PC-3 (cell line): ENCODE data around the gene PALB2. TPM values are rescaled to one million over a fixed set of nuclear protein-coding genes. Genes with fewer than 3 reads are reported as not detected.
A peak's percentile ranks its signal among the peaks of the same experiment; 100 is the strongest.

Source experiments
- ATAC-seq: fragments of 200-7000 bp; cut with Tn5 transposase; 2 replicates; pipeline ENCODE4 v1.9.1; 2020; ENCODE audit warnings: mild to moderate bottlenecking, moderate library complexity
- Bru-seq: library from RNA; stranded (reverse); fragments of 400-500 nt; gene quantifications from one replicate; lab custom pipeline; 2021; lab: Mats Ljungman, UMichigan
- BruChase-seq, 2 experiments: library from RNA; stranded (reverse); fragments of 400-500 nt; gene quantifications; one replicate each; lab custom pipeline; 2021; lab: Mats Ljungman, UMichigan
- BruUV-seq: library from RNA; stranded (reverse); fragments of 400-500 nt; replicated peaks from 2 replicates; lab custom pipeline; 2021; lab: Mats Ljungman, UMichigan
- CTCF ChIA-PET: fragments of 300-600 bp; sonication (Branson Sonifier 250); formaldehyde crosslinking; loops from one replicate; lab custom pipeline; 2022; ENCODE audit warnings: antibody characterized with exemption; lab: Charles Lee
- POLR2A ChIA-PET: fragments of 300-600 bp; sonication (Branson Sonifier 250); formaldehyde crosslinking; loops from one replicate; lab custom pipeline; 2022; ENCODE audit warnings: antibody characterized with exemption; ENCODE audit not compliant: unreplicated experiment; lab: Charles Lee
- DNase-seq: peaks from one replicate; pipeline ENCODE4 v3.0.0-alpha.2; 2015
- H2AFZ ChIP-seq: fragments of 300-600 bp; sonication (generic); 2 replicates; pipeline ENCODE4 v1.6.0; 2016; ENCODE audit warnings: antibody characterized with exemption, low read length
- H3F3A ChIP-seq: fragments of 300-600 bp; sonication (generic); one replicate; pipeline ENCODE4 v1.6.0; 2017; ENCODE audit warnings: antibody characterized with exemption, low read length, control low read depth, mild to moderate bottlenecking; ENCODE audit not compliant: unreplicated experiment
- H3K27ac ChIP-seq: fragments of 300-600 bp; sonication (generic); 2 replicates; pipeline ENCODE4 v1.5.1; 2016; ENCODE audit warnings: mild to moderate bottlenecking, low read length
- H3K27me3 ChIP-seq: fragments of 300-600 bp; sonication (generic); 2 replicates; pipeline ENCODE4 v1.6.1; 2016; ENCODE audit warnings: low read length, mixed read lengths
- H3K36me3 ChIP-seq: fragments of 300-600 bp; sonication (generic); 2 replicates; pipeline ENCODE4 v1.6.1; 2016; ENCODE audit warnings: low read depth, mixed run types, low read length, mixed read lengths
- H3K4me1 ChIP-seq: fragments of 300-600 bp; sonication (generic); 2 replicates; pipeline ENCODE4 v1.5.1; 2016; ENCODE audit warnings: low read length; ENCODE audit not compliant: insufficient read depth
- H3K4me2 ChIP-seq: fragments of 300-600 bp; sonication (generic); 2 replicates; pipeline ENCODE4 v1.6.0; 2016; ENCODE audit warnings: low read length
- H3K4me3 ChIP-seq: fragments of 300-600 bp; sonication (generic); 2 replicates; pipeline ENCODE4 v1.5.1; 2016; ENCODE audit warnings: mild to moderate bottlenecking, low read length, mixed read lengths
- H3K79me2 ChIP-seq: fragments of 300-600 bp; sonication (generic); 2 replicates; pipeline ENCODE4 v1.6.1; 2017; ENCODE audit warnings: low read length, mixed read lengths
- H3K9ac ChIP-seq: fragments of 300-600 bp; sonication (generic); 2 replicates; pipeline ENCODE4 v1.6.0; 2016; ENCODE audit warnings: mild to moderate bottlenecking, low read length
- H3K9me2 ChIP-seq: fragments of 300-600 bp; sonication (generic); replicated peaks from 2 replicates; pipeline ENCODE4 v1.6.1; 2016; ENCODE audit warnings: mixed run types, low read length, mixed read lengths
- H3K9me3 ChIP-seq: fragments of 300-600 bp; sonication (generic); 2 replicates; pipeline ENCODE4 v1.6.1; 2016; ENCODE audit warnings: low read length, mixed read lengths
- H4K20me1 ChIP-seq: fragments of 300-600 bp; sonication (generic); 2 replicates; pipeline ENCODE4 v1.6.1; 2016; ENCODE audit warnings: low read length, mixed read lengths
- EZH2 ChIP-seq: fragments of 300-600 bp; sonication (generic); IDR thresholded peaks from one replicate; pipeline ENCODE4 v1.6.1; 2017; ENCODE audit warnings: antibody characterized with exemption, mild to moderate bottlenecking, low read length; ENCODE audit not compliant: unreplicated experiment
- EZH2phosphoT487 ChIP-seq: fragments of 300-600 bp; sonication (generic); IDR thresholded peaks from 2 replicates; pipeline ENCODE4 v1.6.1; 2018; ENCODE audit warnings: mild to moderate bottlenecking, antibody characterized with exemption, low read length, borderline replicate concordance
- intact Hi-C: fragments of 100-400 bp; cut with micrococcal nuclease; formaldehyde crosslinking; loops from 2 replicates; pipeline ENCODE4 v1.9.0; 2023
- long read RNA-seq: library from polyadenylated mRNA; unstranded; transcript quantifications from one replicate; pipeline ENCODE4 v2.0.0, GENCODE V29; 2021; ENCODE audit not compliant: unreplicated experiment
- total RNA-seq: library from RNA; depleted of rRNA; stranded (reverse); fragments of >200 nt; gene quantifications from 2 replicates; pipeline ENCODE4 v1.2.3, GENCODE V29; 2014; rRNA removed
- TF ChIP-seq, protein P1 (sequence below): fragments of 300-600 bp; sonication (generic); conservative IDR thresholded peaks from 2 replicates; pipeline ENCODE4 v1.5.1; 2017; ENCODE audit warnings: antibody characterized with exemption, low read depth, mild to moderate bottlenecking, low read length

The PALB2 gene
- 4.9 and 7.0 TPM in 2 replicates for total RNA-seq
- Bru-seq, nascent RNA = percentile 56 among the genes with signal in this experiment
- percentile 74 among the genes with signal in this experiment for BruChase-seq, experiment 1, labeled RNA remaining after a 6-hour chase
- percentile 65 among the genes with signal in this experiment for BruChase-seq, experiment 2, labeled RNA remaining after a 2-hour chase
- long read RNA-seq, full-length matches to known transcripts = 9 of 19 reads
- long read RNA-seq, partial matches to known transcripts = 5 of 19 reads
- long read RNA-seq, other reads (novel, unspliced or antisense) = 5 of 19 reads

DNA sequence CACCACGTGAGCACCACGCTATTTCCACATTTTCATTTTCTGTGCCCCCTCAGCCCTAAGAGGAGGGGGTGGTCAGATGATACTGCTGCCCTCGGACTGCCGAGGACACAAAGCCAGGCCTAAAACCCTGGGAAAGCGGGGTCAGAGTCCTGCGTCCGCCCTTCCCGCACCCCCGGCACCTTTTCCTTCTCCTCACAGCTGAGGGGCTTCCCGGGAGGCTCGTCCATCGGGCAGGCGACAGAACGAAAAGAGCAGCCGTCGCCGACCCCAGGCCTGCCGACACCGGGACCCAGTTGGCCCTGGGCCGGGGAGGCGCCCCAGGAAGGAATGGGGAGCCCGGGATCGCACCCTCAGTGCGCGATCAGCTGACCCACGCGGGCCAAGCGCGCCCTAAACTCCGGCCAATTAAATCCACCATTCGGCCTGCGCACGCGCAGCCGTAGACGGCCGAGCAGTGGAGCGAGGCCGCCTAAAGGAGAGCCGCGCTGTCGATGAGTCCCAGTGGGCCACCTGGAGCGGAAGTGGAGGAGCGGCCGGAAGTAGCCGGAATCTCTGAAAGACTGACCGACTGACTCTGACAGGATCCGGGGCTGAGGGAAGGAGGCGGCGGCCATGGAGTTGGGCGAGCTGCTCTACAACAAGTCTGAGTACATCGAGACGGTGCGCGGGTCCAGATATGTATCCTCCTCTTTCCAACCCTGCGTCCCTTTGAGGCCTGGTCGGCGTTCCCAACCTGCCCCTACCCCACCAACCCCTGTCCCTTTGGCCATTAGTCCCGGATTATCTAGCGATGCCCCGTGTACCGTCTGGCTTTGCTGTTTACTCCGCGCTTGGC is at the start of gene PALB2, which contains the start of gene DCTN5:
PALB2 (minus strand) TSS at position 380 of the 835 bp plus-strand sequence; CDS start at position 227, 153 bp downstream.
DCTN5 (plus strand) TSS at position 536 of the 835 bp plus-strand sequence; CDS start at position 613, 77 bp downstream.
- H3K27ac ChIP-seq = peak within 1 kb of the TSS; percentile 50
- H4K20me1 ChIP-seq = no peaks in the 10 kb centered on the region
- no peaks in the 10 kb centered on the region for H3K9me2 ChIP-seq
- DNase-seq (peak; percentile 90), ATAC-seq (peak; percentile 96)
- TF ChIP-seq EZH2phosphoT487 = no peak
- TF ChIP-seq, protein P1, sequence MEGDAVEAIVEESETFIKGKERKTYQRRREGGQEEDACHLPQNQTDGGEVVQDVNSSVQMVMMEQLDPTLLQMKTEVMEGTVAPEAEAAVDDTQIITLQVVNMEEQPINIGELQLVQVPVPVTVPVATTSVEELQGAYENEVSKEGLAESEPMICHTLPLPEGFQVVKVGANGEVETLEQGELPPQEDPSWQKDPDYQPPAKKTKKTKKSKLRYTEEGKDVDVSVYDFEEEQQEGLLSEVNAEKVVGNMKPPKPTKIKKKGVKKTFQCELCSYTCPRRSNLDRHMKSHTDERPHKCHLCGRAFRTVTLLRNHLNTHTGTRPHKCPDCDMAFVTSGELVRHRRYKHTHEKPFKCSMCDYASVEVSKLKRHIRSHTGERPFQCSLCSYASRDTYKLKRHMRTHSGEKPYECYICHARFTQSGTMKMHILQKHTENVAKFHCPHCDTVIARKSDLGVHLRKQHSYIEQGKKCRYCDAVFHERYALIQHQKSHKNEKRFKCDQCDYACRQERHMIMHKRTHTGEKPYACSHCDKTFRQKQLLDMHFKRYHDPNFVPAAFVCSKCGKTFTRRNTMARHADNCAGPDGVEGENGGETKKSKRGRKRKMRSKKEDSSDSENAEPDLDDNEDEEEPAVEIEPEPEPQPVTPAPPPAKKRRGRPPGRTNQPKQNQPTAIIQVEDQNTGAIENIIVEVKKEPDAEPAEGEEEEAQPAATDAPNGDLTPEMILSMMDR = no peak
- TF ChIP-seq EZH2 = no peak
- BruUV-seq = TSS peak; percentile 73
- peaks cover 5% of the 10 kb centered on the region for H3K36me3 ChIP-seq
- peaks cover 52% of the 10 kb centered on the region for H3K79me2 ChIP-seq
- H3K9me3 ChIP-seq = no peaks in the 10 kb centered on the region
- H3K4me1 ChIP-seq = peaks cover 7% of the 10 kb centered on the region
- H3K4me3 ChIP-seq = peak within 1 kb of the TSS; percentile 100
- peak within 1 kb of the TSS; percentile 91 for H2AFZ ChIP-seq
- peak within 1 kb of the TSS; percentile 98 for H3K9ac ChIP-seq
- no peaks in the 10 kb centered on the region for H3F3A ChIP-seq
- ChIA-PET POLR2A (interaction anchor here (0.9 kb wide), 1 partner anchor 14 kb away, joined by 3 read pairs; no protein-coding TSS in a partner anchor), CTCF (no interaction called here)
- peak within 1 kb of the TSS; percentile 99 for H3K4me2 ChIP-seq
- intact Hi-C loops = no loop called here
- no peaks in the 10 kb centered on the region for H3K27me3 ChIP-seq

DNA sequence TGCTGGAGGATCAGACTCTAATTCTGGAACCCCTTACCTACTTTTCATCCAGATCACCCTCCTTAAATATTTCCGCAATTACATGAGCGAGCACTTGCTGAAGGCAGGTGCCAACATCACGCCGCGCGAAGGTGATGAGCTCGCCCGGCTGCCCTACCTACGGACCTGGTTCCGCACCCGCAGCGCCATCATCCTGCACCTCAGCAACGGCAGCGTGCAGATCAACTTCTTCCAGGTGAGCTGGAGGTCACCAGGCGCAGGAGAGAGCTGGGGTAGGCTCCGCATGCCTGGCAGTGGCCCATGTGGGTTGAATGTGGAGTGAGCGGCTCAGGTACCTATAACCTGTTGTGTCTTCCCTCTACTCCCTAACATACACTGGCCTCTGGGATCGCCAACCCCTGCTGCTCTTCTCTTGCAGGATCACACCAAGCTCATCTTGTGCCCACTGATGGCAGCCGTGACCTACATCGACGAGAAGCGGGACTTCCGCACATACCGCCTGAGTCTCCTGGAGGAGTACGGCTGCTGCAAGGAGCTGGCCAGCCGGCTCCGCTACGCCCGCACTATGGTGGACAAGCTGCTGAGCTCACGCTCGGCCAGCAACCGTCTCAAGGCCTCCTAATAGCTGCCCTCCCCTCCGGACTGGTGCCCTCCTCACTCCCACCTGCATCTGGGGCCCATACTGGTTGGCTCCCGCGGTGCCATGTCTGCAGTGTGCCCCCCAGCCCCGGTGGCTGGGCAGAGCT is 48.5 kb upstream of the PALB2 start:
- Histone ChIP-seq H3K4me1 (no peaks in the 10 kb centered on the region), H3K9me3 (no peaks in the 10 kb centered on the region), H3F3A (no peaks in the 10 kb centered on the region), H3K27me3 (no peaks in the 10 kb centered on the region), H3K4me3 (no peak overlapping the region), H3K9me2 (no peaks in the 10 kb centered on the region), H3K9ac (no peak overlapping the region), H2AFZ (no peak overlapping the region), H3K79me2 (0 out of 2 replicates have a peak, but pooled peaks cover 12% of the 10 kb centered on the region), H3K27ac (no peak overlapping the region), H3K4me2 (no peak overlapping the region), H4K20me1 (no peaks in the 10 kb centered on the region), H3K36me3 (peaks cover 26% of the 10 kb centered on the region)
- CTCF ChIA-PET = no interaction called here
- ATAC-seq (no peak), DNase-seq (no peak)
- no peak for TF ChIP-seq EZH2
- TF ChIP-seq, protein P1 = no peak
- no peak for TF ChIP-seq EZH2phosphoT487
- intact Hi-C loops = no loop called here
- BruUV-seq = TSS peak; percentile 40
- POLR2A ChIA-PET = no interaction called here
